GM21528 (cell line): ENCODE data around the gene AP1S3.
A peak's percentile ranks its signal among the peaks of the same experiment; 100 is the strongest.
"Not testable (repeated sequence)": the region's sequence is repeated elsewhere in the genome, so short reads cannot be mapped to it uniquely, and the experiment has no call there.

Source experiments
- ATAC-seq: cut with Tn5 transposase; IDR thresholded peaks from one replicate; pipeline ENCODE4 v1.9.1; 2021; ENCODE audit warnings: mild to moderate bottlenecking, moderate library complexity; ENCODE audit not compliant: unreplicated experiment, low FRiP score

AP1S3 gene

GRCh38 chr2:223854741-223855140 lies 17.4 kb upstream of the AP1S3 start:
- ATAC-seq, result no peak

- ATAC-seq, result no peak
Measured at GRCh38 chr2:223853425-223853837, 16.0 kb upstream of the AP1S3 start.

GRCh38 chr2:223852281-223852795 lies 15.0 kb upstream of the AP1S3 start:
- ATAC-seq, result no peak

- no peak for ATAC-seq
Measured at GRCh38 chr2:223847410-223847809, 10.0 kb upstream of the AP1S3 start.

GRCh38 chr2:223846515-223846914 lies 9.1 kb upstream of the AP1S3 start:
- ATAC-seq, result no peak

- no peak for ATAC-seq
Measured at GRCh38 chr2:223841436-223842190, 4.2 kb upstream of the AP1S3 start.

- ATAC-seq, result peak; percentile 58
Measured at GRCh38 chr2:223835701-223836532, 1.5 kb downstream of the AP1S3 start.

- no peak for ATAC-seq
Measured at GRCh38 chr2:223834431-223834830, 3.0 kb downstream of the AP1S3 start.

- no peak for ATAC-seq
Measured at GRCh38 chr2:223832241-223832903, 5.0 kb downstream of the AP1S3 start.

- ATAC-seq, result no peak
Measured at GRCh38 chr2:223829128-223829527, 8.3 kb downstream of the AP1S3 start.

GRCh38 chr2:223828314-223828713 lies 9.1 kb downstream of the AP1S3 start:
- ATAC-seq, result no peak

GRCh38 chr2:223826995-223827394 lies 10.4 kb downstream of the AP1S3 start:
- ATAC-seq, result no peak

GRCh38 chr2:223824301-223824700 lies 13.1 kb downstream of the AP1S3 start:
- no peak for ATAC-seq

- no peak for ATAC-seq
Measured at GRCh38 chr2:223822818-223823217, 14.6 kb downstream of the AP1S3 start.

GRCh38 chr2:223820549-223820948 lies 16.8 kb downstream of the AP1S3 start:
- ATAC-seq, result no peak

- no peak for ATAC-seq
Measured at GRCh38 chr2:223819891-223820290, 17.5 kb downstream of the AP1S3 start.

GRCh38 chr2:223815884-223816570 lies 21.4 kb downstream of the AP1S3 start:
- no peak for ATAC-seq

GRCh38 chr2:223815186-223815883 lies 22.0 kb downstream of the AP1S3 start:
- no peak for ATAC-seq

- ATAC-seq, result not testable (repeated sequence)
Measured at GRCh38 chr2:223814764-223815163, 22.6 kb downstream of the AP1S3 start.

GRCh38 chr2:223813329-223813728 lies 24.1 kb downstream of the AP1S3 start:
- ATAC-seq, result no peak
